Endothelial cell of umbilical vein (primary cell): ENCODE data around the gene ANKEF1. TPM values are rescaled to one million over a fixed set of nuclear protein-coding genes. Genes with fewer than 3 reads are reported as not detected.

Experiments used
- BruUV-seq: library from RNA; stranded (reverse); fragments of 400-500 nt; replicated peaks from 2 replicates; lab custom pipeline; 2021; lab: Mats Ljungman, UMichigan
- CTCF ChIA-PET: fragments of 300-600, 350-600 bp; sonication (Branson Sonifier 250); formaldehyde crosslinking; loops from one replicate; lab custom pipeline; 2021; ENCODE audit warnings: antibody characterized with exemption, inconsistent platforms; lab: Charles Lee
- POLR2A ChIA-PET: fragments of 300-600, 350-600 bp; sonication (Branson Sonifier 250); formaldehyde crosslinking; loops from one replicate; lab custom pipeline; 2021; ENCODE audit warnings: antibody characterized with exemption, inconsistent platforms; lab: Charles Lee
- DNase-seq: peaks from one replicate; pipeline ENCODE4 v3.0.0-alpha.2; 2011; ENCODE audit warnings: low read depth, low spot score
- FAIRE-seq: peaks from 2 replicates; lab custom pipeline; 2011; peaks lifted over from hg19 to GRCh38; lab: Jason Lieb, UNC
- H2AFZ ChIP-seq: 2 replicates; pipeline ENCODE4 v1.6.0; 2012; ENCODE audit warnings: low read depth, low read length, control low read depth, inconsistent platforms
- H3K27ac ChIP-seq: 2 replicates; pipeline ENCODE4 v1.5.1; 2011; ENCODE audit warnings: low read depth, mild to moderate bottlenecking, control low read depth, low read length, moderate library complexity; ENCODE audit not compliant: insufficient read depth
- H3K27me3 ChIP-seq, 2 experiments: 2 replicates each; pipeline versions ENCODE4 v1.6.0 to v1.6.1; 2011; ENCODE audit warnings: low read length in 2 of 2, mixed read lengths in 1 of 2; ENCODE audit not compliant: control insufficient read depth in 2 of 2, insufficient read depth in 2 of 2
- H3K36me3 ChIP-seq, 2 experiments: 2 replicates in 1 of 2; 3 replicates in 1 of 2; pipeline ENCODE4 v1.5.1; 2011; ENCODE audit warnings: low read length in 2 of 2, mild to moderate bottlenecking in 1 of 2, moderate library complexity in 1 of 2; ENCODE audit not compliant: control insufficient read depth in 2 of 2, insufficient read depth in 2 of 2; ENCODE audit errors: extremely low read depth in 1 of 2
- H3K4me1 ChIP-seq: 3 replicates; pipeline ENCODE4 v1.5.1; 2011; ENCODE audit warnings: mild to moderate bottlenecking, low read length; ENCODE audit not compliant: control insufficient read depth, insufficient read depth; ENCODE audit errors: extremely low read depth
- H3K4me2 ChIP-seq: 2 replicates; pipeline ENCODE4 v1.6.1; 2011; ENCODE audit warnings: low read length, control low read depth, mixed read lengths; ENCODE audit not compliant: insufficient read depth
- H3K4me3 ChIP-seq, 3 experiments: fragments of 200-600 bp in 1 of 3; sonication (generic), shearing (Covaris generic) in 1 of 3; replicated peaks in 1 of 3; 2 replicates each; pipeline ENCODE4 v1.5.1; 2011 to 2016; ENCODE audit warnings: control low read depth in 3 of 3, low read length in 3 of 3, mild to moderate bottlenecking in 2 of 3, inconsistent platforms in 1 of 3, low read depth in 1 of 3, moderate library complexity in 1 of 3; ENCODE audit not compliant: insufficient read depth in 1 of 3
- H3K79me2 ChIP-seq: 2 replicates; pipeline ENCODE4 v1.6.0; 2012; ENCODE audit warnings: low read length, inconsistent platforms; ENCODE audit not compliant: control insufficient read depth, insufficient read depth
- H3K9ac ChIP-seq: replicated peaks from 2 replicates; pipeline ENCODE3; 2011; ENCODE audit warnings: low read length, control low read depth; ENCODE audit not compliant: insufficient read depth; ENCODE audit errors: extremely low read depth
- H3K9me1 ChIP-seq: replicated peaks from 3 replicates; pipeline ENCODE4 v1.6.0; 2011; ENCODE audit warnings: mild to moderate bottlenecking, low read length; ENCODE audit not compliant: control insufficient read depth, insufficient read depth; ENCODE audit errors: extremely low read depth
- H3K9me3 ChIP-seq: replicated peaks from 2 replicates; pipeline ENCODE4 v1.5.1; 2012; ENCODE audit warnings: low read length, inconsistent platforms; ENCODE audit not compliant: control insufficient read depth, insufficient read depth
- H4K20me1 ChIP-seq: replicated peaks from 2 replicates; pipeline ENCODE3; 2011; ENCODE audit warnings: mild to moderate bottlenecking, low read length; ENCODE audit not compliant: control insufficient read depth, insufficient read depth; ENCODE audit errors: extremely low read depth
- CTCF ChIP-seq, 2 donors: IDR thresholded peaks; 1 replicate in 1 of 2; 2 replicates in 1 of 2; pipeline ENCODE4 v1.5.1; 2011; ENCODE audit warnings: low read length in 2 of 2, mild to moderate bottlenecking in 2 of 2, moderate library complexity in 2 of 2, control low read depth in 1 of 2, inconsistent platforms in 1 of 2, low read depth in 1 of 2; ENCODE audit not compliant: insufficient read depth in 1 of 2; ENCODE audit errors: extremely low read depth in 1 of 2
- EZH2 ChIP-seq: IDR thresholded peaks from 2 replicates; pipeline ENCODE4 v1.6.1; 2012; ENCODE audit warnings: borderline replicate concordance, low read depth, mild to moderate bottlenecking, moderate library complexity, low read length, inconsistent platforms; ENCODE audit not compliant: severe bottlenecking
- FOS ChIP-seq: IDR thresholded peaks from 2 replicates; pipeline ENCODE4 v1.6.1; 2011; ENCODE audit warnings: mild to moderate bottlenecking, low read length, moderate library complexity, borderline replicate concordance; ENCODE audit not compliant: insufficient read depth
- GATA2 ChIP-seq: IDR thresholded peaks from 2 replicates; pipeline ENCODE4 v1.7.0; 2011; ENCODE audit warnings: low read depth, mild to moderate bottlenecking, moderate library complexity, mixed read lengths, low read length; ENCODE audit not compliant: insufficient read length, insufficient read depth
- JUN ChIP-seq: IDR thresholded peaks from 2 replicates; pipeline ENCODE4 v1.6.1; 2011; ENCODE audit warnings: borderline replicate concordance, low read depth; ENCODE audit not compliant: insufficient read length, insufficient read depth
- MAX ChIP-seq: IDR thresholded peaks from 2 replicates; pipeline ENCODE4 v1.6.1; 2011; ENCODE audit not compliant: insufficient read depth, insufficient read length
- MYC ChIP-seq: IDR thresholded peaks from one replicate; pipeline ENCODE4 v1.6.1; 2011; ENCODE audit warnings: mild to moderate bottlenecking, low read depth, low read length
- POLR2A ChIP-seq: IDR thresholded peaks from 2 replicates; pipeline ENCODE4 v1.6.1; 2012; ENCODE audit warnings: low read depth, mild to moderate bottlenecking, control low read depth, low read length
- POLR2AphosphoS5 ChIP-seq: IDR thresholded peaks from 2 replicates; pipeline ENCODE4 v1.6.1; 2012; ENCODE audit warnings: low read depth, mild to moderate bottlenecking, control low read depth, low read length, moderate library complexity; ENCODE audit not compliant: insufficient read depth
- dilution Hi-C: fragments of 300-500 bp; cut with MboI; formaldehyde crosslinking; loops from one replicate; pipeline ENCODE4 v1.15.0; 2019; ENCODE audit warnings: low sequenced_read_pairs; ENCODE audit not compliant: extremely low pct_ligation_motif_present
- intact Hi-C: fragments of 100-400 bp; cut with micrococcal nuclease; formaldehyde crosslinking; loops from one replicate; pipeline ENCODE4 v1.10.0; 2022
- polyA plus RNA-seq, 4 experiments: library from polyadenylated mRNA; depleted of rRNA in 3 of 4; stranded (reverse) in 3 of 4; unstranded in 1 of 4; fragments of >200 nt; gene quantifications; 2 replicates each; pipeline versions ENCODE4 v1.2.1 to v1.2.3, GENCODE V29; 2011 to 2012; ENCODE audit warnings: missing spikeins in 1 of 4
- total RNA-seq: library from RNA; stranded (reverse); gene quantifications from 2 replicates; pipeline ENCODE4 v1.2.3, GENCODE V29; 2021

ANKEF1 gene
- total and polyA plus RNA-seq, 2 donors (not counting 3 experiments of a cell fraction or from before 2014, with no cell fraction given), result 0.58 to 2.4 TPM

GRCh38 chr20:10064611-10065010 is 29.8 kb downstream of the ANKEF1 start:
- no peak for DNase-seq
- H3K36me3 ChIP-seq, result no peaks in the 10 kb centered on the region
- peaks cover 0 to 1% of the 10 kb centered on the region in 2 experiments for H3K27me3 ChIP-seq
- H3K4me2 ChIP-seq, result no peak overlapping the region
- H3K9ac ChIP-seq, result no peak overlapping the region
- TF ChIP-seq EZH2, result no peak
- no peak for TF ChIP-seq FOS
- no peak for TF ChIP-seq MAX
- TF ChIP-seq JUN, result no peak
- TF ChIP-seq POLR2A, result no peak
- no peak for TF ChIP-seq CTCF (IDR thresholded peaks at IDR 0.05; ENCODE audit: extremely low read depth in 1 of 2, insufficient read depth in 1 of 2, low read depth in 1 of 2, low read length in 2 of 2)
- TF ChIP-seq MYC, result no peak
- no peak for TF ChIP-seq POLR2AphosphoS5
- TF ChIP-seq GATA2, result no peak
- no peaks in the 10 kb centered on the region for H4K20me1 ChIP-seq
- H2AFZ ChIP-seq, result no peak overlapping the region
- no peak overlapping the region for H3K4me3 ChIP-seq
- POLR2A ChIA-PET, result no interaction called here
- dilution Hi-C loops (no loop called here), intact Hi-C loops (no loop called here)
- BruUV-seq, result no TSS peak
- no peaks in the 10 kb centered on the region for H3K9me3 ChIP-seq
- no peak for FAIRE-seq
- no peaks in the 10 kb centered on the region for H3K9me1 ChIP-seq
- H3K79me2 ChIP-seq, result no peaks in the 10 kb centered on the region
- CTCF ChIA-PET, result no interaction called here
- no peaks in the 10 kb centered on the region for H3K4me1 ChIP-seq
- no peak overlapping the region for H3K27ac ChIP-seq
